GM12892 (cell line): ENCODE results near the gene ADK.

ENCODE experiments used
- POLR2A ChIP-seq: IDR thresholded peaks from 2 replicates; pipeline ENCODE4 v1.6.1; 2011; ENCODE audit warnings: low read depth, low read length, control low read depth
- POLR2AphosphoS5 ChIP-seq: IDR thresholded peaks from 2 replicates; pipeline ENCODE4 v1.6.1; 2011; ENCODE audit warnings: low read depth, low read length, control low read depth
- TAF1 ChIP-seq: IDR thresholded peaks from 2 replicates; pipeline ENCODE4 v1.6.1; 2011; ENCODE audit warnings: low read depth, mild to moderate bottlenecking, control low read depth, low read length, borderline replicate concordance

GRCh38 chr10:74598891-74599566 is 448.0 kb downstream of the ADK start:
- TF ChIP-seq POLR2A, result no peak
- TF ChIP-seq TAF1, result no peak
- no peak for TF ChIP-seq POLR2AphosphoS5
